H4 (cell line): ENCODE results near the gene TBCD. TPM values are rescaled to one million over a fixed set of nuclear protein-coding genes. Genes with fewer than 3 reads are reported as not detected.
"Not testable (repeated sequence)": the region's sequence is repeated elsewhere in the genome, so short reads cannot be mapped to it uniquely, and the experiment has no call there.

ENCODE experiments used
- DNase-seq: peaks from one replicate; pipeline ENCODE4 v3.0.0-alpha.2; 2015; ENCODE audit warnings: low spot score
- total RNA-seq: library from RNA; depleted of rRNA; stranded (reverse); fragments of >200 nt; shearing (Covaris generic); gene quantifications from 2 replicates; pipeline ENCODE4 v1.2.3, GENCODE V29; 2014

The TBCD gene
- total RNA-seq, 1 experiment from 2014 or later = 17.6 TPM

- no peak for DNase-seq
Measured at GRCh38 chr17:82939621-82940135, 187.8 kb downstream of the TBCD start.

GRCh38 chr17:82940226-82941020 lies 188.6 kb downstream of the TBCD start:
- DNase-seq = no peak

- no peak for DNase-seq
Measured at GRCh38 chr17:82941021-82942001, 189.4 kb downstream of the TBCD start.

GRCh38 chr17:82942166-82943130 lies 190.6 kb downstream of the TBCD start:
- DNase-seq = no peak

GRCh38 chr17:82943339-82943738 lies 191.5 kb downstream of the TBCD start:
- DNase-seq = no peak

GRCh38 chr17:82943751-82944150 lies 191.9 kb downstream of the TBCD start:
- DNase-seq = no peak

GRCh38 chr17:82944990-82945389 lies 193.1 kb downstream of the TBCD start:
- no peak for DNase-seq

- DNase-seq = no peak
Measured at GRCh38 chr17:82946081-82946480, 194.2 kb downstream of the TBCD start.

GRCh38 chr17:82947051-82947991 lies 195.5 kb downstream of the TBCD start:
- no peak for DNase-seq

GRCh38 chr17:82948081-82948511 lies 196.2 kb downstream of the TBCD start:
- DNase-seq = no peak

- no peak for DNase-seq
Measured at GRCh38 chr17:82948957-82949356, 197.1 kb downstream of the TBCD start.

GRCh38 chr17:82949361-82949760 lies 197.5 kb downstream of the TBCD start:
- no peak for DNase-seq

GRCh38 chr17:82949984-82950383 lies 198.1 kb downstream of the TBCD start:
- no peak for DNase-seq

- DNase-seq = no peak
Measured at GRCh38 chr17:82950525-82951102, 198.7 kb downstream of the TBCD start.

GRCh38 chr17:82952019-82952418 lies 200.2 kb downstream of the TBCD start:
- no peak for DNase-seq

- DNase-seq = not testable (repeated sequence)
Measured at GRCh38 chr17:82955106-82955505, 203.2 kb downstream of the TBCD start.

GRCh38 chr17:82955627-82956026 lies 203.8 kb downstream of the TBCD start:
- not testable (repeated sequence) for DNase-seq

- DNase-seq = no peak
Measured at GRCh38 chr17:82956146-82956725, 204.4 kb downstream of the TBCD start.
